NCI-H2227 (cell line): ENCODE results near the gene PRAMEF6.
"Not testable (repeated sequence)": the region's sequence is repeated elsewhere in the genome, so short reads cannot be mapped to it uniquely, and the experiment has no call there.

Source experiments
- DNase-seq: peaks from one replicate; lab custom pipeline; 2025; ENCODE audit not compliant: unreplicated experiment; lab: John Stamatoyannopoulos, UW

The PRAMEF6 gene

DNA sequence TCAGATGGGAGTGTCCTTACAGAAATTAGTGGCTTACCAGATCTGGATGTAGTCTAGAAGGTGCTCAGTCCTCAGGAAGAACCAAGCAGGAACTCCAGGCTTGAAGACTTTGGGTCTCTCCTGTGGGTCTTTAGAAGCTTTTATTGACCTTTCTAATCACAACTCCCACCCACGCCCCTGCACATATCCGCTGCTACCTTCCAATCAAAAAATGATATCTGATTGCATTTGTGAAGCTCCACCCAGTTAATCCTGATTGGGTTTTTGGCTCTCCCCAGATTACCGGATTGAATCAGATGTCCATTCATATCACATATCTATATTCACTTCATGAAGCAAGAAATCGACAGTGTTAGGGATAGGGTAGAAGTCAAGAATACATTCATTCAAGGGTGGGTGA is at the start of gene PRAMEF6:
TSS of gene PRAMEF6 (minus strand) at position 101 of the 400 bp plus-strand sequence. CDS start 5,062 bp downstream, outside the sequence.
- not testable (repeated sequence) for DNase-seq

DNA sequence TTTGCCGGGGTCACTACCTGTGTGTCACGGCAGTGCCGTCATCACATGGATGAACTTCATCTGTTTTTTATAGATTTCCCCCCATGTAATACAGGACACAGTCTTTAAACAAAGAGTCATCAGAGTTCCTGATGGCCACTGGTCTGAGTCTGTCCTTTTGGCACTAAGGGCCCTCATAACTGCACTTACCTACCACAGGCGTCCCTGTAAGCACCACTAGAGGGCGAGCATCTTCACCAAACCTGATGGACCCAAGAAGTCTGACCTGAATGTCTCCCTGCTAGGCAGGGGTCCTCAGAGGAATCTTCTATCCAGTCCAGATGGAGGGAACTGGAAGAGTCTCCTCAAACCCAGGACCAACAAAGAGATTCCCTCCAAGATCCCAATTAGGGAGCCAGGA is 23.0 kb downstream of the PRAMEF6 start:
- not testable (repeated sequence) for DNase-seq

DNA sequence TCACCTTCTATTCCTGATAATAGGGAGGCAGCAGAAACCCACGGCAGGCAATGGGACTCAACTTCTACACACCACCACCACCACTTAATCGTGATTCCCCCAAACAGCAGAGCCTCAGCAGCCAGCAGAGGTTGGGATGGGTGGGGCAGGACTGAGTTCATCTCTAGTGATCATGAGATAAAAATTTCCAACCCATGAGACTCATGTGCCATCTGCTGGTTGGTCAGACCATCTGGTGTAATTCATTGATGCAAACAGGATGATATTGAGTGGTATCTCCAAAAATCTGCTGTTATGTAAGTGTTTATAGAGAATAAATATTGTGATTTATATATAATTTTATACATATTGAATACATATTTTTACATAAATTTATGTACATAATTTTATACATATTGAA is 25.6 kb downstream of the PRAMEF6 start:
- DNase-seq = not testable (repeated sequence)

DNA sequence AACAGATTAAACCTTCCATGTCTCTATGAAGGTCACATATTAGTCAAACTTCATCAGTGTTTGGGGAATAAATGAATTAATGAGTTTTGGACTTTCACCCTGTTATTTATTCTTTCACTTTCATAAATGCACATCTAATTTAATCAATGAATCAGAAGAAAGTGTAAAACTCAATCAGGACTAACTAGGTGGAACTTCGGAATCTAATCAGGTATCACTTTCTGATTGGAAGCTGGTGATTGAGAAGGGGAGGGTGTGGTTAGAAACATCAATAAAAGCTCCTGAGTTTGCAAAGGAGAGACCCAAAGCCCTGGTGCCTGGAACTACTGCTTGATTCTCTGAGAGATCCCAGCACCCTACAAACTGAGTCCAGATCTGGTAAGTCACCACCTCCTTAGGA is 31.1 kb downstream of the PRAMEF6 start, which contains the start of gene PRAMEF7:
TSS of gene PRAMEF7 (plus strand) at position 301 of the 400 bp plus-strand sequence. CDS start 1,083 bp downstream, outside the sequence.
- not testable (repeated sequence) for DNase-seq

DNA sequence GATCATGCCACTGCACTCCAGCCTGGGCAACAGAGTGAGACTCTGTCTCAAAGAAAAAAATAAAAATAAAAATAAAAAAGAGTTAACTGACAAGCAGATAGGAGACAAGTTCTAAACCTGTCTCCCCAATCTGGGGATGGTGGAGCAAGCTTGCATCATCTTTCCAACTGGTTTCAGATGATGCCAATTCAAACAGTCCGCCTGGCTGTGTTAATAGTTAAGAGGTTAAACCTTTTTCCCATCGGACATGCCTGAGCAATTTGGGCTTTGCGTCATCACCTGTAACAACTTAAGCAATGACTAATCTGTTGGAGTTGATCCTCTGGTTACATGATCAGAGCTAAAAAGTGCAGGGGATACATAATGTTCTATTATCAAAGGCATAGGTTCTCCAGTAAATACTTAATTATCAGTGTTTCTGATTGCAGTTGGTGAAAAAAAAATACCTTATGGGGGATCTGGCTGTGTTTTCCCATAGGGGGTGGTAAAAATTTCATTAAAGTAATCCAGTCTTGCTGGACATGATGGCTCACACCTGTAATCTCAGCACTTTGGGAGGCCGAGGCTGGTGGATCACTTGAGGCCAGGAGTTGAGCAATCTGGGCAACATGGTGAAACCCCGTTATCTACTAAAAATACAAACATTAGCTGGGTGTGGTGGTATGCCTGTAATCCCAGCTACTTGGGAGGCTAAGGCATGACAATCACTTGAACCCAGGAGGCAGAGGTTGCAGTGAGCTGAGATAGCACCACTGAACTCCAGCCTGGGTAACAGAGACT is 43.4 kb downstream of the PRAMEF6 start:
- DNase-seq = not testable (repeated sequence)

DNA sequence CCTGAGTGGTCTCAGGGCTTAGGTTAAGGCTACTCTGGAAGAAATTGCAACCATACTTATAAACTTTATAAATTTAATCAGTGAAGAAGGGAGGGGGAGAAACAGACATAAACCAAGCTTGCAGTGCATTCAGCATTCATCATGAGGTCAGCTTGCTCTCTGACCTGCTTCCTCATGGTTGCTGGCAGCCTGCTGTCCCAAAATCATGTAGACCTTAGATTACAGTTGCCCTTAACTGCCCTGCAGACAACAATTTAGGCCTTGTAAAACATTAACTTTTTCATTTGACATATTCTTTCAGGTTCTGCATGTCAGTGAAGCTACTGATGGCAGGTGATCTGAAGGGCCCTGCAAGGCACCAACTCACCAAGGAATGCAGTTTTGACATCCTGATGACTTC is 48.2 kb downstream of the PRAMEF6 start:
- not testable (repeated sequence) for DNase-seq

DNA sequence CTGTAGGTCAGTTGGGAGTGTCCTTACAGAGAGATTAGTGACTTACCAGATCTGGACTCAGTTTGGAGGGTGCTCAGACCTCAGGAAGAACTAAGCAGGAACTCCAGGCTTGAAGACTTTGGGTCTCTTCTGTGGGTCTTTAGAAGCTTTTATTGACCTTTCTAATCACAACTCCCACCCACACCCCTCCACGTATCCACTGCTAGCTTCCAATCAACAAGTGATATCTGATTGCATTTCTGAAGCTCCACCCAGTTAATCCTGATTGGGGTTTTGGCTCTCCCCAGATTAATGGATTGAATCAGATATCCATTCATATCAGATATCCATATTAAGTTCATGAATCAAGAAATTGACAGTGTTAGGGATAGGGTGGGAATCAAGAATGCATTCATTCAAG is 49.2 kb downstream of the PRAMEF6 start, which contains the start of gene PRAMEF10:
TSS of gene PRAMEF10 (minus strand) at position 101 of the 400 bp plus-strand sequence. CDS start 2,423 bp downstream, outside the sequence.
- not testable (repeated sequence) for DNase-seq
